Endometrial microvascular endothelial cells (primary cell): ENCODE measurements around the gene C6orf62. TPM values are rescaled to one million over a fixed set of nuclear protein-coding genes. Genes with fewer than 3 reads are reported as not detected.
"Not testable (repeated sequence)": the region's sequence is repeated elsewhere in the genome, so short reads cannot be mapped to it uniquely, and the experiment has no call there.

Experiments used
- in situ Hi-C: cut with HindIII; loops from 2 replicates; pipeline ENCODE4 v1.10.0; 2017; ENCODE audit warnings: low sequenced_read_pairs, low pct_unique_long_range_greater_than_20kb; ENCODE audit errors: inconsistent ontology term
- total RNA-seq: library from RNA; depleted of rRNA; stranded (reverse); fragments of >200 nt; gene quantifications from one replicate; pipeline ENCODE4 v1.2.3, GENCODE V29; 2015; ENCODE audit errors: inconsistent ontology term

Gene C6orf62
- total RNA-seq, 1 donor from 2014 or later: 165 TPM

GRCh38 chr6:24678792-24679352, 40.1 kb downstream of the C6orf62 start:
- in situ Hi-C loops: not testable (repeated sequence)

DNA sequence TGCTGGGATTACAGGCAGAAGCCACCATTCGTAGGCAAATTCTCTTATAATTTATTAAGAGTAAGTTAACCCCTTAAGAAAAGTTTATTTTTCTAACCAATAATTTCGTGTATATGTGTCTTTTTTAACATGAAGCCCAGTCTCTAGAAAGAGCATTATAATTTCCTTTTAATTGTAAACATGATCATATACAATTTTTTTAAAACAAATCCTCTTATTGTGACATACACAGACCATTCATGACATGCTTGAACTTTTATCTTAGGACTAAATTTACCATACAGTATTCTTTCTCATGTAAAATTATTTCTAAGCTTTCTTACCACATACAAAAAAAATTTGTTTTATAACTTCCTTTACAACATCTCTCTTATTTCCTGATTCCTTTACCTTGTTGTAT, 45.3 kb downstream of the C6orf62 start:
- in situ Hi-C loops: no loop called here

- in situ Hi-C loops: no loop called here
Measured at GRCh38 chr6:24672620-24673182, 46.3 kb downstream of the C6orf62 start.

- in situ Hi-C loops: not testable (repeated sequence)
Measured at GRCh38 chr6:24671077-24671476, 47.9 kb downstream of the C6orf62 start.

GRCh38 chr6:24670492-24670891, 48.5 kb downstream of the C6orf62 start:
- in situ Hi-C loops: not testable (repeated sequence)

- in situ Hi-C loops: no loop called here
Measured at GRCh38 chr6:24668997-24669361, 50.0 kb downstream of the C6orf62 start.

DNA sequence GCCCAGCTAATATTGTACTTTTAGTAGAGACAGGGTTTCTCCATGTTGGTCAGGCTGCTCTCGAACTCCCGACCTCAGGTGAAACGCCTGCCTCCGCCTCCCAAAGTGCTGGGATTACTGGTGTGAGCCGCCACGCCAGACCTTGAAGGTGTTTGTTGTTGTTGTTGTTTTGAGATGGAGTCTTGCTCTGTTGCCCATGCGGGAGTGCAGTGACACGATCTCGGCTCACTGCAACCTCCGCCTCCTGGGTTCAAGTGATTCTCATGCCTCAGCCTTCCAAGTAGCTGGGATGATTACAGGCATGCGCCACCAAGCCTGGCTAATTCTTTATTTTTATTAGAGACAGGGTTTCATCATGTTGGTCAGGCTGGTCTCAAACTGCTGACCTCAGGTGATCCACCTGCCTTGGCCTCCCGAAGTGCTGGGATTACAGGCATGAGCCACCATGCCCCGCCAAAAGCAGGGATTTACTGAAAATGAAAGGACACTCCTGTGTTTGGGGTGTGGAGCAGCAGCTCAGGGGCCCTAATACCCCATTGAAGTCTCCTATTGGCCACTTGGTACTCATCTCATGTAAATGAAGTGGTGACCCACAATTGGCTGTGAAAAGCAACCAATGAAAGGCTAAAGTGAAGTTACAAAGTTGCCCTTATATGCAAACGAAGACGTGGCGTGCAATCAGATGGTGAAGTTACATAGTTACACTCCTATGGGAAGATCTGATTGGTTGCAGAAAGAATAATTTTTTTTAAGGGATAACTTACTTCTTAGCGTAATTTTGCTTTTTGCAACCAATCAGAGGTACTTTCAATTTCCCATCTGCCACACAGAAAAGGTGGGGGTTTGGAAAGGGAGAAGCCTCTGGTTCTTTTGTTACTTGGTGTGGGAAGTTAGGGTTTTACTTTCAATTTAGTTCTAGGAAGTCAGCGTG, 50.6 kb downstream of the C6orf62 start:
- in situ Hi-C loops: not testable (repeated sequence)

DNA sequence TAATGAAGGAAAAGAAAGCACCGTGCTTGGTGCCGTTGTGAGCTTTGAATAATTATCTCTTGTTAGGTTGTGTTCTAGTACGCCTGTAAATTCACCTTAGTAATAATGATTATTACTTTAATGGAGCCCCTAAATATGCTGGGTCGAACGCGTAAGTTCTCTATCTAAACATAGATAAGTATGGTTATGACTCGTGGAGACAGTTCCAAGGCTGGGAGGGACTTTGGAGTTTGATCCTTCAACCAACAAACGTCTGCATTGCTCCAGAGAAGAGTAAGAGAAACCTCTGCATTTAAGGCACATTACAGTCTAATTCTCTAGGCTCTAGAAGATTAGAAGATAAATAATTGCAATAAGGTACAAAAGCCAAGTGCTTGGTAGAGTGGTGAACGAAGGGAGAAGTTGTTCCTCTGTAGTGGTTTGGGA, 51.6 kb downstream of the C6orf62 start:
- in situ Hi-C loops: no loop called here

GRCh38 chr6:24666641-24667377, 52.1 kb downstream of the C6orf62 start, which contains the start of the genes ACOT13 and TDP2:
ACOT13 (plus strand) TSS chr6:24667077; CDS start chr6:24667264, 187 bp downstream.
TDP2 (minus strand) TSS chr6:24666899; CDS start chr6:24666862, 37 bp downstream.
- in situ Hi-C loops: no loop called here

GRCh38 chr6:24666097-24666640, 52.8 kb downstream of the C6orf62 start:
- in situ Hi-C loops: no loop called here

DNA sequence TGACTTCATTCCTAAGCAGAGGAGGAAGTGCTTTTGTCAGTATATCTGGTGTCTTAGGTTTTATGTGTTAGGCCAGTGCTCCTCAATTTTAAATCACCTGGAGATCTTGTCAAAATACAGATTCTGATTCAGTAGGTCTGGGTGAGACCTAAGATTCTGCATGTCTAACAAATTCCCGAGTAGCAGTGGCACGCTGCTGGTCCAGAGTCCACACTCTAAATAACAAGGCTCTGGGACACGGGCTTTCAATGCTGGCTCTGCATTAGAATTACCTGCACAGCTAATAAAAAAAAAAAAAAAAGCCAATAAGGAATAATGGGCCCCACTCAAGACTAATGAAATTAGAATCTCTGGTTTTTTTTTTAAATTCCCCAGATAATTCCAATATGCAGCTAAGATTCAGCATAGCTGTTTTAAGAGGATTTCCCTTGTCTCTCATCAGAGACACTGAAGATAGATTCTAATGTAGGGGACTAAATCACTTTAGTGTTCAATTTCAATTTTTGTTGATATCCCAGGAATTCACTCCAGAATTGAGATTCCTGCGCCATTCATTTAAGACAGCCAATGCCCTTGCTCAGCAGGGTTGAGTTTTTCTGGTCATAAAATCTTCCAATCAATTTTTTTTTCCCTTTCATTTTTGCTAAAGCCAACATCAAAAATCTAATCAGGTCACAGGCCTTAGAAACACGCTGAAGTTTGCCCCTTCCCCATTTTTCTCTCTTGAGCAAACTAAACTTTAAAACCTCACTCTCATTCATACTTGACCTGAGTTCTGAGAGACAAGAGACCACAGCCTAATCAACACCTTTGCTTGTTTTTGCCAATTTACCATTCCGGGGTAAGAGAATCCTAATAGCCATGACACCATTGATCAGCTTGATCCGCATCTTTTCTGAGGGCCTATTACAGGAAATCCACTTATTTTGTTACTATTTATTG, 54.6 kb downstream of the C6orf62 start:
- in situ Hi-C loops: no loop called here

- in situ Hi-C loops: no loop called here
Measured at GRCh38 chr6:24663189-24663588, 55.8 kb downstream of the C6orf62 start.

DNA sequence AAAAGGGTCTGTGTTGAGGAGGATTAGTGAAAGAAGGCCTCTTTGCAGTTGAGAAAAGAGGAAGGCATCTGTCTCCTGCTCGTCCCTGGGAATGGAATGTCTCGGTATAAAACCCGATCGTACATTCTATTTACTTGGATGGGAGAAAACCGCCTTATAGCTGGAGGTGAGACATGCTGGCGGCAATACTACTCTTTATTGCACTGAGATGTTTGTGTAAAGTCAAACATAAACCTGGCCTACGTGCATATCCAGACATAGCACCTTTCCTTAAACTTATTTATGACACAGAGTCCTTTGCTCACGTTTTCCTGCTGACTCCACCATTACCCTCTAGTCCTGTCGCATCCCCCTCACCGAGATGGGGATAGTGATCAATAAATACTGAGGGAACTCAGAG, 56.7 kb downstream of the C6orf62 start:
- in situ Hi-C loops: no loop called here

DNA sequence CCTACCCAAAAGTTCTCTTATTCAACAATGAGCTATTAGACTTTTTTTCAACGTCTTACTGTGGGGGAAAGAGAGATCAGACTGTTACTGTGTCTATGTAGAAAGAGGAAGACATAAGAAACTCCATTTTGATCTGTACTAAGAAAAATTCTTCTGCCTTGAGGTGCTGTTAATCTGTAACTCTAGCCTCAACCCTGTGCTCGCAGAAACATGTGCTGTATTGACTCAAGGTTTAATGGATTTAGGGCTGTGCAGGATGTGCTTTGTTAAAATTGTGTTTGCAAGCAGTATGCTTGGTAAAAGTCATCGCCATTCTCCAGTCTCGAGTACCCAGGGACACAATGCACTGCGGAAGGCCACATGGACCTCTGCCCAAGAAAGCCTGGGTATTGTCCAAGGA, 57.2 kb downstream of the C6orf62 start:
- in situ Hi-C loops: not testable (repeated sequence)

DNA sequence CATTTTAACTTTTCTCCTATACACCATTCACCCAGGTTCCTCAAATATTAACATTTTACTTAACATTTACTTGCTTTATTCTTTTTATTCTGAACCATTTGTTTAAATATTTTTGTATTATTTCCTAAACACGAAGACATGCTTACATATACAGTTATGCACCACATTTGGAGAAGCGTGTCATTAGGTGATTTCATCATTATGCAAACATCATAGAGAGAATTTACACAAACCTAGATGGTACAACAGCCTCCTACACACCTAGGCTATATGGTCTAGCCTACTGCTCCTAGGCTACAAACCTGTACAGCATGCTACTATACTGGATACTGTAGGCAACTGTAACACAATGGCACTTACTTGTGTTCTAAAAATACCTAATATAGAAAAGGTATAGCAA, 58.8 kb downstream of the C6orf62 start:
- in situ Hi-C loops: no loop called here

DNA sequence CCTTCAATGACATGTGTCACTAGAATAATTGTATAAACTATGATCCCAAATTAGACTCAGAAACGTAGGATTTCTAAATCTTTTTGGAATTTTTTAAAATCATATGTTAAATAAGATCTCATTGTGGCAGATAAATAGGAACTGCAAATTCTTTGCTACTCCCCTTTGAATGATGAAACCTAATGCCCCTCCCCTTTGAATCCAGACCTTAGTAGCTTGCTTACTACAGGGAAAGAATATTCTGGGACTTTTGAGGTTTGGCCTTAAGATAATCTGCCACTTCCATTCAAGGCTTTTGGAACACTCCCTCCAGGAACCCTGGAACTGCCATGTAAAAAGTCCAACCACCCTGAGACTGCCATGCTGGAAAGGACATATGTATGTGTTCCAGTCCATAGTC, 59.4 kb downstream of the C6orf62 start:
- in situ Hi-C loops: no loop called here

GRCh38 chr6:24658573-24659560, 60.1 kb downstream of the C6orf62 start:
- in situ Hi-C loops: no loop called here
